ENCODE measurements around the gene CDH26. TPM values are rescaled to one million over a fixed set of nuclear protein-coding genes. Genes with fewer than 3 reads are reported as not detected.
"Not testable (repeated sequence)": the region's sequence is repeated elsewhere in the genome, so short reads cannot be mapped to it uniquely, and the experiment has no call there.

The CDH26 gene
- total RNA-seq, 1 donor from 2014 or later: not detected

DNA sequence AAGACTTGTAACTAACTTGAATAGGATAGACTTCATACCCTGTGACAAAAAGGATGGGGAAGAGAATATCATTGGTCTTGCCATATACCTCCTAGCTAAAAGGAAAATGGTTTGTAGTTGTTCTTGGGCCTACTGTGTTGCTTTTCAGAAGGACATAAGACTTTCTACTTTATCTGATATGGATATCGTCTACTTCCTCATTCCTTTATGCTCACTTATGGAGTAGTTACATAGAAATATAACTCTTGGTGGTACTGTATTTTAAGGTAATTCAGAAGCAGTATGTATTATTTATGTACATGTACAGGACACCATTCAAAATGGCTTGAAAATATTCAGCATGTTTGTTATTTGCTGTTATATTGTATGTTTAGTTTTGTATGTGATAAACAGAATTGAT lies 10.0 kb upstream of the CDH26 start:
- DNase-seq (ENCODE audit: low read depth): no peak
- TF ChIP-seq, protein P1, sequence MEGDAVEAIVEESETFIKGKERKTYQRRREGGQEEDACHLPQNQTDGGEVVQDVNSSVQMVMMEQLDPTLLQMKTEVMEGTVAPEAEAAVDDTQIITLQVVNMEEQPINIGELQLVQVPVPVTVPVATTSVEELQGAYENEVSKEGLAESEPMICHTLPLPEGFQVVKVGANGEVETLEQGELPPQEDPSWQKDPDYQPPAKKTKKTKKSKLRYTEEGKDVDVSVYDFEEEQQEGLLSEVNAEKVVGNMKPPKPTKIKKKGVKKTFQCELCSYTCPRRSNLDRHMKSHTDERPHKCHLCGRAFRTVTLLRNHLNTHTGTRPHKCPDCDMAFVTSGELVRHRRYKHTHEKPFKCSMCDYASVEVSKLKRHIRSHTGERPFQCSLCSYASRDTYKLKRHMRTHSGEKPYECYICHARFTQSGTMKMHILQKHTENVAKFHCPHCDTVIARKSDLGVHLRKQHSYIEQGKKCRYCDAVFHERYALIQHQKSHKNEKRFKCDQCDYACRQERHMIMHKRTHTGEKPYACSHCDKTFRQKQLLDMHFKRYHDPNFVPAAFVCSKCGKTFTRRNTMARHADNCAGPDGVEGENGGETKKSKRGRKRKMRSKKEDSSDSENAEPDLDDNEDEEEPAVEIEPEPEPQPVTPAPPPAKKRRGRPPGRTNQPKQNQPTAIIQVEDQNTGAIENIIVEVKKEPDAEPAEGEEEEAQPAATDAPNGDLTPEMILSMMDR (conservative IDR thresholded peaks at IDR 0.05; ENCODE audit: low read depth, low read length): no peak
- H3K4me3 ChIP-seq (ENCODE audit: low read depth, low read length): no peak overlapping the region

DNA sequence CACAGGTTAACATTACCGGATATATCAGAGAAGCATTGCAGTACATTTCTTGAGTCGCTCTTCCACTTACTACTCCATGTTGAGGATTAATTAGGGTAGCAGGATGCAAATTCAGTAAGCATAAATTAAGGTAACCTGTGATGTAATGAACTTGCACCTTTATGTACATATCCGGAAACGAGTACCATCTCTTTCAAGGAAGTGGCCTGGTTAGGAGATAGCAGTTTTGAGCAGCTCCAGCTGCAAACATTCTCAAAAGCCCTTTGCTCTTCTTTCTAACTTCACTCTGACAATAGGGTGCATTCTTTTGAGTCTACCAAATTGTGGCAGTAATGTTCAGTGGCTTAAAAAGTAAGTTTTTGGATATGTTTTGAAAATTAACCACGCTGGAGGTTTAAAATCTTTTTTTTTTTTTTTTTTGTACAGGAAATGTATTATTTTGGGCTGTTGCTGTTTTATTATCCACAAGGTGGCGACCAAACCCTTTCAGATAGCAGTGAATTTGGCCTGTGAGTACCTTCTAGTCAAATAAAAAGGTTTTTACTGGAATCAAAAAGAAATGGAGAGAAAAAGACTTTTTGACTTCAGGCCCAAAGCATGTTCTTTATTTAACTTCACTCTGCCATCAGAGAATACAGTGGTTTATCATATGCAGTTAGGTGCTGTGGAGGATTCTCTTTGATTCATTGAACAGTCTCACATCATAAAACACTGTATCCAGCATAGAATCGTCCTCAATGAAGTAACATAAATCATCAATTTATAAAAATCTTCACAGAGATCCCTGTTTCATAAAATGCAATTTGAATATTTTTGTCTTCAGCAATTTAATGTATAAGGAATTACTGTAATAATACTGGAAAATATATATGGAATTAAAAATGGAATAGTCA lies 9.1 kb upstream of the CDH26 start:
- DNase-seq (ENCODE audit: low read depth): no peak
- TF ChIP-seq, protein P1 (conservative IDR thresholded peaks at IDR 0.05; ENCODE audit: low read depth, low read length): peak; percentile 65
- H3K4me3 ChIP-seq (ENCODE audit: low read depth, low read length): no peak overlapping the region

DNA sequence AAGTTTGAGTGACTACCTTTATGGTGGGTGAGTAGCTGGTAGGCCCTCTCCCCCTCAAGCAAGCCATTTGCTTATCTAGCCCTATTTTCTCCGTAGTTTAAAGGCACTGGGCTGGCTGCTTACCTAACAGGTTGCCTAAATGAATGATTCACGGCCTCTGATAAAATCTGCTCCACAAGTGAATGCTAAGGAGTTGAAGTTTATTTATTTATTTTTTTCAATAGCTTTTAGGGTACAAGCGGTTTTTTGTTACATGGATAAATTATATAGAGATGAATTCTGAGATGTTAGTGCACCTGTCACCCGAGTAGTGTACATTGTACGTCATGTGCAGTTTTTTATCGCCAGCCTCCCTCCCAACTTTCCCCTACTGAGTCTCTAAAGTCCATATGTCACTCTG lies 8.3 kb upstream of the CDH26 start:
- H3K4me3 ChIP-seq (ENCODE audit: low read depth, low read length): no peak overlapping the region
- no peak for DNase-seq (ENCODE audit: low read depth)
- TF ChIP-seq, protein P1 (conservative IDR thresholded peaks at IDR 0.05; ENCODE audit: low read depth, low read length): no peak

DNA sequence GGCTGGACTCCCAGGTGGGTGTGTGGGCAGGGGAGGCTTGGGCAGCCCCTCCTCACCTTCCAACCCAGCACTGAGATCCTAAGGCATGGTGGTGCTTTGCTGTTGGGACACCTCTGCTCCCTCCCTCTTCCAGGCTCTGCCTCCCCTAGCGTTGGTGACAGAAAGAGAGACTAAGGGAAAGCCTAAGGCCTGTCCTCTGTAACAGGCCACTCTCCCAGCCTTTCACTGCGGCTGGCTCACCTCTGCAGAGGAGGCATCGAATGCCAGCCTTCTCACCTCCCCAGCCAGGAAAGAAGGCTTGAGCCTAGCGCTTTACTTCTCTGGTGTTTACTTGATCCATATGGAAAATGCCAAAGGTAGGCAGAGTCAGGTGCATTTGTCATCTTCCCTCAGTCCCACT lies 3.5 kb upstream of the CDH26 start:
- no peak overlapping the region for H3K4me3 ChIP-seq (ENCODE audit: low read depth, low read length)
- TF ChIP-seq, protein P1 (conservative IDR thresholded peaks at IDR 0.05; ENCODE audit: low read depth, low read length): no peak
- DNase-seq (ENCODE audit: low read depth): no peak

DNA sequence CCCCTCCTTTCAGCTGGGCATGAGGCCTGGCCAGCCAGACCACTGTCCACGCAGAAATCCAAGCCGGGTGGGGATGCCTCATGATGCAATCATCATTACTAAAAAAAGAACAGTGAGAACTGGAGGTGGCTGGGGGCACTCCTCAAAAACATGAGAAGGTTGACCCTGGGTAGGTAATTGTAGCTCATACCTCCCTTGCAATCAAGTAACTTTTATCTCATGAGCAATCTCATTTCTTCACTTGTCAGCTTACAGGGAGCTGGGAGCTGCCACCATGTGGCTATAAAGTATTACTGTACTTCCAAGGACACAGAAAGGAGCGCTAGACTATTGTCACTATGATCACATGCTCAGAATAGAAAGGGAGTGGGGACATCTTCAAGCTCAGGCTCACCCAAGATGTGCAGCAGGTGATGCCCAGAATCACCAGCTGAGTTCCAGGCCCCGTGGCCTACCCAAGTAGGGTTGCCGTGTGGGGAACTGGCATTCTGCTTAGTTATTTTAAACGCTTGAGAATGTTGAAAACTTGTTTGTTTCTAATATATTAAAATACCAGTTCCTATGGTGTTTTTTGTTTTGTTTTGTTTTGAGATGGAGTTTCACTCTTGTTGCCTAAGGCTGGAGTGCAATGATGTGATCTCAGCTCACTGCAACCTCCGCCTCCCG lies 3.0 kb upstream of the CDH26 start:
- TF ChIP-seq, protein P1 (conservative IDR thresholded peaks at IDR 0.05; ENCODE audit: low read depth, low read length): peak; percentile 39
- no peak overlapping the region for H3K4me3 ChIP-seq (ENCODE audit: low read depth, low read length)
- DNase-seq (ENCODE audit: low read depth): no peak

DNA sequence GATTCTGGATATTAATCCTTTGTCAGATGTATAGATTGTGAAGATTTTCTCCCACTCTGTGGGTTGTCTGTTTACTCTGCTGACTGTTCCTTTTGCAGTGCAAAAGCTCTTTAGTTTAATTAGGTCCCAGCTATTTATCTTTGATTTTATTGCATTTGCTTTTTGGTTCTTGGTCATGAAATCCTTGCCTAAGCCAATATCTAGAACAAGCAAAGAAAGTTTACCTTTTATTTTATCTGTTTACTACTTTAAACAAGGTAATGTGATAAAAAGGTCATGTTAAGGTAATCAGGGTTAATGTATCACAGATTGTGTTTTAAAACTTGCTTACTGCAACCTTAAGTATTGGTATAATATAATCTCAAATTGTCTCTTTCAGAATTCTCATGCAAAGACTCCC lies 655 bp upstream of the CDH26 start:
- DNase-seq (ENCODE audit: low read depth); H3K4me3 ChIP-seq (ENCODE audit: low read depth, low read length): not testable (repeated sequence)

DNA sequence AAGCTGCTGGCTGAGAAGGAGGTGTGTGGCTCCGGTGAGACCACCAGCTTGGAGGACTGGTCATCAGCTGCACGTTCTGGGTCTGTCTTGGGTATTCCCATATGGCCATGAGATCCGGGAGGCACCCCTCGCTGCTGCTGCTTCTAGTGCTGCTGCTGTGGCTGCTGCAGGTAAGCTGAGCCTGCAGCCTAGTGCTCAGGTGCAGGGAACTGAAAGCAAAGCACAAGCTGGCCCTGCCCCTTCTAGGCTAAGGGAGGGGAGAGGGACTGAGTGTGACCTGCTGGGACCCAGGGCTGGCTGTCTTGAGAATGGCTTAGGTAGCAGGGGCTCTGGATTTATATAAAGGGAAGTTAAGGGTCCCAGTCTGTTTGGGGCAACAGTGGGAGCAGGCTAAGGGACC lies 403 bp downstream of the CDH26 start:
- TF ChIP-seq, protein P1 (conservative IDR thresholded peaks at IDR 0.05; ENCODE audit: low read depth, low read length): no peak
- DNase-seq (ENCODE audit: low read depth): no peak
- H3K4me3 ChIP-seq (ENCODE audit: low read depth, low read length): no peak overlapping the region
